ENCODE results near the gene FIG4. TPM values are rescaled to one million over a fixed set of nuclear protein-coding genes. Genes with fewer than 3 reads are reported as not detected.

The FIG4 gene
- total RNA-seq, 1 donor from 2014 or later = 8.0 TPM

DNA sequence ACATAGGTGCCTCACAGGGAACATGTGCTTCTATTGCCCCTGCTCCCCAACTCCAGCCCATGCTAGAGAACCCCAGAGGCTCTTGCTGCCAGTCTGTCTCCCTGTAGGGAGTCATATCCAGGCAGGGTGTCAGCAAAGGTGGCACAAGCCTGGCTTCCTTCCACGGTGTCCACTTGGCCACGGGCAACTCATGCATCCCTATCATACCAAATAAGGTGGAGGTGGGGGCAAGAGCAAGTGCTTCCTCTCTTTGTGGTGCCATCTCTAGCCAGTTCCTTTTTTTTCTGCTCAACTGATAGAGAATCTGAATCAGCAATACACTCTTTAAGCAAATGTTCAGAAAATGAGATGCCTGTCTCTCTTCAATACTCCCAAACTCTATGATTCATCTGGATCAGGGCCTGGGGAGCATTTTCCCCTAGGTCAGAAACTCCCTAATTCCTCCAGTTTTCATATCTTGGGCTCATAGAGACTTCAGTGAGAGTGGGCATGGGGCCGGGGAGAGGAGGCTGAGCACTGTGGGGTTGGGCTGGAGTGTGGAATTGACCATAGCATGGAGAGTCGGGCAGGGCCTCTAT is 182.0 kb downstream of the FIG4 start:
- TF ChIP-seq, protein P1, sequence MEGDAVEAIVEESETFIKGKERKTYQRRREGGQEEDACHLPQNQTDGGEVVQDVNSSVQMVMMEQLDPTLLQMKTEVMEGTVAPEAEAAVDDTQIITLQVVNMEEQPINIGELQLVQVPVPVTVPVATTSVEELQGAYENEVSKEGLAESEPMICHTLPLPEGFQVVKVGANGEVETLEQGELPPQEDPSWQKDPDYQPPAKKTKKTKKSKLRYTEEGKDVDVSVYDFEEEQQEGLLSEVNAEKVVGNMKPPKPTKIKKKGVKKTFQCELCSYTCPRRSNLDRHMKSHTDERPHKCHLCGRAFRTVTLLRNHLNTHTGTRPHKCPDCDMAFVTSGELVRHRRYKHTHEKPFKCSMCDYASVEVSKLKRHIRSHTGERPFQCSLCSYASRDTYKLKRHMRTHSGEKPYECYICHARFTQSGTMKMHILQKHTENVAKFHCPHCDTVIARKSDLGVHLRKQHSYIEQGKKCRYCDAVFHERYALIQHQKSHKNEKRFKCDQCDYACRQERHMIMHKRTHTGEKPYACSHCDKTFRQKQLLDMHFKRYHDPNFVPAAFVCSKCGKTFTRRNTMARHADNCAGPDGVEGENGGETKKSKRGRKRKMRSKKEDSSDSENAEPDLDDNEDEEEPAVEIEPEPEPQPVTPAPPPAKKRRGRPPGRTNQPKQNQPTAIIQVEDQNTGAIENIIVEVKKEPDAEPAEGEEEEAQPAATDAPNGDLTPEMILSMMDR (IDR thresholded peaks at IDR 0.05; ENCODE audit: borderline replicate concordance) = no peak
- Histone ChIP-seq H3K27ac (replicated peaks) (no peak overlapping the region), H3K27me3 (ENCODE audit: low read depth) (peaks cover 4% of the 10 kb centered on the region), H3K4me3 (no peak overlapping the region), H3K9me3 (replicated peaks) (no peaks in the 10 kb centered on the region), H3K36me3 (no peaks in the 10 kb centered on the region), H3K4me1 (peaks cover 6% of the 10 kb centered on the region)
- no peak for DNase-seq
- intact Hi-C loops (cut with micrococcal nuclease) = no loop called here

DNA sequence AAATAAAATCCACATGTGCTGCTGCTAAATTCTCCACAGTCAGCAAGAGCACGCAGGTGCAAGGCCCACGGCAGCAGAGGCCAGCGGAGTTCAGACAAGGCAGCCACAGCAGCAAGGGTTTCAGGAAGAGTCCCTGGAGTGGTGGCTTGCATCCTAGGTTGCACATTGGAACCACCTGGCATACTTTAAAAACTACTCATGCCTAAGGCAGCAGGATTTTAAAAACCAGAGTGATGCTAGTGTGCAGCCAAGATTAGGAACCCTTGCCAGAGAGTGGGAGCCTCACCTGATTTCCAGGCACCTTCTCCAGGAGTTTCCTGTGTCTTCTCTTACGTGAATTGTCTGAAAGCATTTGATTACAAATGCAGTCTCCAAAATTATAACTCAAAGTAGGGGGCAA is 183.0 kb downstream of the FIG4 start:
- H3K27ac ChIP-seq (replicated peaks) = no peak overlapping the region
- no peaks in the 10 kb centered on the region for H3K9me3 ChIP-seq (replicated peaks)
- peaks cover 4% of the 10 kb centered on the region for H3K27me3 ChIP-seq (ENCODE audit: low read depth)
- no peak overlapping the region for H3K4me3 ChIP-seq
- TF ChIP-seq, protein P1 (IDR thresholded peaks at IDR 0.05; ENCODE audit: borderline replicate concordance) = no peak
- no peaks in the 10 kb centered on the region for H3K36me3 ChIP-seq
- H3K4me1 ChIP-seq = peaks cover 5% of the 10 kb centered on the region
- no peak for DNase-seq
- intact Hi-C loops (cut with micrococcal nuclease) = no loop called here

DNA sequence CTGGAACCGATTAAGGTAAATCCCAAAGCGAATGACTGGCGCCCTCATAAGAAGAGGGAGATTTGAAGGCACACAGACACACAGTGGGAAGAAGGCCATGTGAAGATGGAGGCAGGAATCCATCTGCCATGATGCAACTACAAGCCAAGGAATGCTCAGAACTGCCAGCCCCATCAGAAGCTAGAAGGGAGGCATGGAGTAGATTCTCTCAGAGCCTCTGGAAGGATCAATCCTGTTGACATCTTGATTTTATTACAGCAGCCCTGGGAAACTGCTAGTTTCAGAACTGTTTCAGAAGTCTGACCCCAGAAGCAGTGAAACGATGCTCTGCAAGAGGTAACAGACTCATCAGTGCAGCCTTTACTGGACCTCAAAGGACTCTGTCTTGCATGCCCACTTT is 183.5 kb downstream of the FIG4 start:
- no peaks in the 10 kb centered on the region for H3K36me3 ChIP-seq
- H3K4me3 ChIP-seq = no peak overlapping the region
- TF ChIP-seq, protein P1 (IDR thresholded peaks at IDR 0.05; ENCODE audit: borderline replicate concordance) = no peak
- peaks cover 5% of the 10 kb centered on the region for H3K4me1 ChIP-seq
- no peak for DNase-seq
- peaks cover 4% of the 10 kb centered on the region for H3K27me3 ChIP-seq (ENCODE audit: low read depth)
- H3K9me3 ChIP-seq (replicated peaks) = no peaks in the 10 kb centered on the region
- intact Hi-C loops (cut with micrococcal nuclease) = no loop called here
- no peak overlapping the region for H3K27ac ChIP-seq (replicated peaks)

Other genes with a start within 250 kb of the FIG4 start
- 5.6 TPM for gene MICAL1, start 235.5 kb upstream of the FIG4 start, total RNA-seq
- 2.6 TPM for gene ZBTB24, start 208.1 kb upstream of the FIG4 start, total RNA-seq
- 12.6 TPM for gene AK9, start 94 bp upstream of the FIG4 start, total RNA-seq

Data from left ventricle myocardium inferior (tissue), 1 donor.